ENCODE results near the gene C1orf53.
A peak's percentile ranks its signal among the peaks of the same experiment; 100 is the strongest.
"Not testable (repeated sequence)": the region's sequence is repeated elsewhere in the genome, so short reads cannot be mapped to it uniquely, and the experiment has no call there.

The C1orf53 gene

GRCh38 chr1:197920414-197921117, 18.1 kb downstream of the C1orf53 start:
- DNase-seq (ENCODE audit: low read depth): no peak

- no peak for DNase-seq (ENCODE audit: low read depth)
Observed at GRCh38 chr1:197921235-197922069, 19.0 kb downstream of the C1orf53 start.

GRCh38 chr1:197922070-197922390, 19.6 kb downstream of the C1orf53 start:
- DNase-seq (ENCODE audit: low read depth): no peak

GRCh38 chr1:197923038-197923437, 20.6 kb downstream of the C1orf53 start:
- DNase-seq (ENCODE audit: low read depth): no peak

GRCh38 chr1:197924516-197925123, 22.2 kb downstream of the C1orf53 start:
- no peak for DNase-seq (ENCODE audit: low read depth)

GRCh38 chr1:197927908-197928665, 25.7 kb downstream of the C1orf53 start:
- DNase-seq (ENCODE audit: low read depth): no peak

- DNase-seq (ENCODE audit: low read depth): no peak
Observed at GRCh38 chr1:197928849-197929336, 26.5 kb downstream of the C1orf53 start.

GRCh38 chr1:197933016-197933415, 30.6 kb downstream of the C1orf53 start:
- DNase-seq (ENCODE audit: low read depth): no peak

GRCh38 chr1:197933647-197934046, 31.2 kb downstream of the C1orf53 start:
- DNase-seq (ENCODE audit: low read depth): no peak

- DNase-seq (ENCODE audit: low read depth): no peak
Observed at GRCh38 chr1:197937381-197937780, 35.0 kb downstream of the C1orf53 start.

GRCh38 chr1:197937892-197938291, 35.5 kb downstream of the C1orf53 start:
- no peak for DNase-seq (ENCODE audit: low read depth)

GRCh38 chr1:197939159-197939980, 36.9 kb downstream of the C1orf53 start:
- DNase-seq (ENCODE audit: low read depth): not testable (repeated sequence)

- no peak for DNase-seq (ENCODE audit: low read depth)
Observed at GRCh38 chr1:197942042-197942441, 39.6 kb downstream of the C1orf53 start.

GRCh38 chr1:197944485-197944884, 42.1 kb downstream of the C1orf53 start:
- no peak for DNase-seq (ENCODE audit: low read depth)

GRCh38 chr1:197948926-197949899, 46.8 kb downstream of the C1orf53 start:
- DNase-seq (ENCODE audit: low read depth): peak; percentile 38

- no peak for DNase-seq (ENCODE audit: low read depth)
Observed at GRCh38 chr1:197951089-197951488, 48.7 kb downstream of the C1orf53 start.

- no peak for DNase-seq (ENCODE audit: low read depth)
Observed at GRCh38 chr1:197951617-197952175, 49.3 kb downstream of the C1orf53 start.

GRCh38 chr1:197953472-197953871, 51.0 kb downstream of the C1orf53 start:
- DNase-seq (ENCODE audit: low read depth): not testable (repeated sequence)

- DNase-seq (ENCODE audit: low read depth): no peak
Observed at GRCh38 chr1:197954718-197955418, 52.4 kb downstream of the C1orf53 start.

Measured in stimulated activated CD8-positive, alpha-beta memory T cell treated with anti-CD3 and anti-CD28 coated beads, Interleukin-4, amount 100 ng/mL, for 24 hours (primary cell).